Stomach (tissue), 4 donors: ENCODE results near the gene P3H1.
A peak's percentile ranks its signal among the peaks of the same experiment; 100 is the strongest.

Source experiments
- CTCF ChIP-seq, 7 experiments: fragments of 450-650 bp in 4 of 7; fragments of 200-600 bp in 3 of 7; sonication (generic) in 3 of 7; IDR thresholded peaks; one replicate each; pipeline ENCODE4 v1.5.1; 2016 to 2019; ENCODE audit warnings: antibody characterized with exemption in 7 of 7, control low read depth in 2 of 7, mild to moderate bottlenecking in 1 of 7
- EP300 ChIP-seq: sonication (generic); formaldehyde crosslinking; IDR thresholded peaks from one replicate; pipeline ENCODE4 v1.6.1; 2017; ENCODE audit warnings: antibody characterized with exemption
- POLR2AphosphoS5 ChIP-seq, 3 donors: sonication (generic); formaldehyde crosslinking; IDR thresholded peaks; one replicate each; pipeline ENCODE4 v1.6.1; 2016; ENCODE audit warnings: antibody characterized with exemption in 3 of 3

- TF ChIP-seq CTCF (IDR thresholded peaks at IDR 0.05) = peak in 3 of 7 experiments; percentile 22 to 34 (median 28)
- TF ChIP-seq EP300 = no peak
- peak in 1 of 3 donors; percentile 32 for TF ChIP-seq POLR2AphosphoS5 (IDR thresholded peaks at IDR 0.05)
Measured at GRCh38 chr1:42765832-42766740, 742 bp downstream of the P3H1 start.
